NCI-H446 (cell line): ENCODE measurements around the gene HOXC5.
A peak's percentile ranks its signal among the peaks of the same experiment; 100 is the strongest.

ENCODE experiments used
- DNase-seq, 2 experiments: peaks; one replicate each; lab custom pipeline; 2025; lab: John Stamatoyannopoulos, UW

The HOXC5 gene

GRCh38 chr12:54006559-54007220 is 26.2 kb upstream of the HOXC5 start:
- DNase-seq: no peak

GRCh38 chr12:54007538-54008259 is 25.2 kb upstream of the HOXC5 start:
- DNase-seq: no peak

GRCh38 chr12:54008260-54008552 is 24.6 kb upstream of the HOXC5 start:
- no peak for DNase-seq

- DNase-seq: peak in 1 of 2 experiments; percentile 15
Observed at GRCh38 chr12:54009171-54010052, 23.4 kb upstream of the HOXC5 start.

- no peak for DNase-seq
Observed at GRCh38 chr12:54010053-54010971, 22.5 kb upstream of the HOXC5 start.

- DNase-seq: no peak
Observed at GRCh38 chr12:54010972-54011664, 21.7 kb upstream of the HOXC5 start.

GRCh38 chr12:54011665-54012532 is 21.0 kb upstream of the HOXC5 start:
- no peak for DNase-seq

GRCh38 chr12:54012631-54013409 is 20.0 kb upstream of the HOXC5 start:
- DNase-seq: no peak

GRCh38 chr12:54014377-54015017 is 18.4 kb upstream of the HOXC5 start:
- no peak for DNase-seq

GRCh38 chr12:54015018-54015931 is 17.6 kb upstream of the HOXC5 start:
- DNase-seq: no peak

GRCh38 chr12:54016051-54016450 is 16.8 kb upstream of the HOXC5 start:
- no peak for DNase-seq

- peak; percentile 25 to 67 for DNase-seq
Observed at GRCh38 chr12:54016478-54016964, 16.3 kb upstream of the HOXC5 start.

GRCh38 chr12:54017027-54017788 is 15.6 kb upstream of the HOXC5 start:
- DNase-seq: peak; percentile 71 to 79

GRCh38 chr12:54017878-54018467 is 14.9 kb upstream of the HOXC5 start:
- DNase-seq: peak; percentile 95 to 97

GRCh38 chr12:54018468-54018984 is 14.3 kb upstream of the HOXC5 start:
- DNase-seq: no peak
